Liver (tissue), 3 donors: ENCODE results near the gene GPR180.

ENCODE experiments used
- EGR1 ChIP-seq, 2 donors: IDR thresholded peaks; 2 replicates each; pipeline ENCODE4 v1.6.1; 2016 to 2018; ENCODE audit warnings: antibody characterized with exemption in 2 of 2, low read depth in 2 of 2
- FOXA1 ChIP-seq: IDR thresholded peaks from 2 replicates; pipeline ENCODE4 v1.6.1; 2016; ENCODE audit warnings: antibody characterized with exemption
- GABPA ChIP-seq, 2 donors: IDR thresholded peaks in 1 of 2; conservative IDR thresholded peaks in 1 of 2; 2 replicates each; pipeline ENCODE4 v1.6.1; 2016; ENCODE audit warnings: antibody characterized with exemption in 2 of 2, mild to moderate bottlenecking in 1 of 2, moderate library complexity in 1 of 2
- HNF4G ChIP-seq: IDR thresholded peaks from 2 replicates; pipeline ENCODE4 v1.6.1; 2016; ENCODE audit warnings: antibody characterized with exemption
- JUND ChIP-seq, 2 donors: IDR thresholded peaks; 2 replicates each; pipeline ENCODE4 v1.6.1; 2016; ENCODE audit warnings: antibody characterized with exemption in 2 of 2
- RAD21 ChIP-seq, 2 donors: IDR thresholded peaks; 2 replicates each; pipeline ENCODE4 v1.6.1; 2016; ENCODE audit warnings: antibody characterized with exemption in 2 of 2, mild to moderate bottlenecking in 2 of 2
- SP1 ChIP-seq: IDR thresholded peaks from 2 replicates; pipeline ENCODE4 v1.6.1; 2018; ENCODE audit warnings: antibody characterized with exemption, mild to moderate bottlenecking
- TAF1 ChIP-seq: conservative IDR thresholded peaks from 2 replicates; pipeline ENCODE4 v1.6.1; 2016; ENCODE audit warnings: antibody characterized with exemption, mild to moderate bottlenecking
- TF ChIP-seq, protein P1 (sequence below): fragments of 150-350 bp; IDR thresholded peaks from 2 replicates; pipeline ENCODE4 v1.5.1; 2017; ENCODE audit warnings: improper control_type of control experiment, low read depth, low read length; ENCODE audit not compliant: missing input control
- TF ChIP-seq, protein P2 (sequence below): IDR thresholded peaks from 2 replicates; pipeline ENCODE4 v1.6.1; 2016; ENCODE audit warnings: antibody characterized with exemption, mild to moderate bottlenecking
- TF ChIP-seq, protein P3 (sequence below): IDR thresholded peaks from 2 replicates; pipeline ENCODE4 v1.6.1; 2016; ENCODE audit warnings: antibody characterized with exemption
- TF ChIP-seq, protein P4 (sequence below): IDR thresholded peaks from 2 replicates; pipeline ENCODE4 v1.6.1; 2016; ENCODE audit warnings: antibody characterized with exemption
- TF ChIP-seq, protein P5 (sequence below): IDR thresholded peaks from 2 replicates; pipeline ENCODE4 v1.6.1; 2016; ENCODE audit warnings: antibody characterized with exemption
- donor health status: healthy.
- donor health status: healthy.

DNA sequence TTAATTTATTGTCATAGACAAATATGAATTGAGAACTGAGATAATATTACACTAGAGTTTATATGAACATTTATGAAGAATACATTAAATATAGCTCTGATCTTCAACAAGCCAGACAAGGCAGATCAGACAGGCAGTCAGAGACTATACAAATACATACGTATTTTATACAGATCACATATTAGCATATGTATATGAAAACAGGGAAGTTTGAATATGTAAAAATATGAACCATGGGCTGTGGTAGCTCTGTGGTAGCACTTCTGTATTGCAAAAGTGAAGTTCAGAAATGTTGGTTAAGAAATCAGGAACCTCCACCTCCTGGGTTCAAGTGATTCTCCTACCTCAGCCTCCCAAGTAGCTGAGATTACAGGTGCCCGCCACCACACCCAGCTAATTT is 20.7 kb downstream of the GPR180 start:
- TF ChIP-seq, protein P1, sequence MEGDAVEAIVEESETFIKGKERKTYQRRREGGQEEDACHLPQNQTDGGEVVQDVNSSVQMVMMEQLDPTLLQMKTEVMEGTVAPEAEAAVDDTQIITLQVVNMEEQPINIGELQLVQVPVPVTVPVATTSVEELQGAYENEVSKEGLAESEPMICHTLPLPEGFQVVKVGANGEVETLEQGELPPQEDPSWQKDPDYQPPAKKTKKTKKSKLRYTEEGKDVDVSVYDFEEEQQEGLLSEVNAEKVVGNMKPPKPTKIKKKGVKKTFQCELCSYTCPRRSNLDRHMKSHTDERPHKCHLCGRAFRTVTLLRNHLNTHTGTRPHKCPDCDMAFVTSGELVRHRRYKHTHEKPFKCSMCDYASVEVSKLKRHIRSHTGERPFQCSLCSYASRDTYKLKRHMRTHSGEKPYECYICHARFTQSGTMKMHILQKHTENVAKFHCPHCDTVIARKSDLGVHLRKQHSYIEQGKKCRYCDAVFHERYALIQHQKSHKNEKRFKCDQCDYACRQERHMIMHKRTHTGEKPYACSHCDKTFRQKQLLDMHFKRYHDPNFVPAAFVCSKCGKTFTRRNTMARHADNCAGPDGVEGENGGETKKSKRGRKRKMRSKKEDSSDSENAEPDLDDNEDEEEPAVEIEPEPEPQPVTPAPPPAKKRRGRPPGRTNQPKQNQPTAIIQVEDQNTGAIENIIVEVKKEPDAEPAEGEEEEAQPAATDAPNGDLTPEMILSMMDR: no peak
- TF ChIP-seq, protein P2, sequence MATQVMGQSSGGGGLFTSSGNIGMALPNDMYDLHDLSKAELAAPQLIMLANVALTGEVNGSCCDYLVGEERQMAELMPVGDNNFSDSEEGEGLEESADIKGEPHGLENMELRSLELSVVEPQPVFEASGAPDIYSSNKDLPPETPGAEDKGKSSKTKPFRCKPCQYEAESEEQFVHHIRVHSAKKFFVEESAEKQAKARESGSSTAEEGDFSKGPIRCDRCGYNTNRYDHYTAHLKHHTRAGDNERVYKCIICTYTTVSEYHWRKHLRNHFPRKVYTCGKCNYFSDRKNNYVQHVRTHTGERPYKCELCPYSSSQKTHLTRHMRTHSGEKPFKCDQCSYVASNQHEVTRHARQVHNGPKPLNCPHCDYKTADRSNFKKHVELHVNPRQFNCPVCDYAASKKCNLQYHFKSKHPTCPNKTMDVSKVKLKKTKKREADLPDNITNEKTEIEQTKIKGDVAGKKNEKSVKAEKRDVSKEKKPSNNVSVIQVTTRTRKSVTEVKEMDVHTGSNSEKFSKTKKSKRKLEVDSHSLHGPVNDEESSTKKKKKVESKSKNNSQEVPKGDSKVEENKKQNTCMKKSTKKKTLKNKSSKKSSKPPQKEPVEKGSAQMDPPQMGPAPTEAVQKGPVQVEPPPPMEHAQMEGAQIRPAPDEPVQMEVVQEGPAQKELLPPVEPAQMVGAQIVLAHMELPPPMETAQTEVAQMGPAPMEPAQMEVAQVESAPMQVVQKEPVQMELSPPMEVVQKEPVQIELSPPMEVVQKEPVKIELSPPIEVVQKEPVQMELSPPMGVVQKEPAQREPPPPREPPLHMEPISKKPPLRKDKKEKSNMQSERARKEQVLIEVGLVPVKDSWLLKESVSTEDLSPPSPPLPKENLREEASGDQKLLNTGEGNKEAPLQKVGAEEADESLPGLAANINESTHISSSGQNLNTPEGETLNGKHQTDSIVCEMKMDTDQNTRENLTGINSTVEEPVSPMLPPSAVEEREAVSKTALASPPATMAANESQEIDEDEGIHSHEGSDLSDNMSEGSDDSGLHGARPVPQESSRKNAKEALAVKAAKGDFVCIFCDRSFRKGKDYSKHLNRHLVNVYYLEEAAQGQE: no peak
- TF ChIP-seq HNF4G: no peak
- no peak for TF ChIP-seq FOXA1
- TF ChIP-seq, protein P3, sequence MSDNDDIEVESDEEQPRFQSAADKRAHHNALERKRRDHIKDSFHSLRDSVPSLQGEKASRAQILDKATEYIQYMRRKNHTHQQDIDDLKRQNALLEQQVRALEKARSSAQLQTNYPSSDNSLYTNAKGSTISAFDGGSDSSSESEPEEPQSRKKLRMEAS: no peak
- TF ChIP-seq GABPA (IDR thresholded peaks at IDR 0.05 in 1 of 2, conservative IDR thresholded peaks at IDR 0.05 in 1 of 2): no peak
- TF ChIP-seq, protein P4, sequence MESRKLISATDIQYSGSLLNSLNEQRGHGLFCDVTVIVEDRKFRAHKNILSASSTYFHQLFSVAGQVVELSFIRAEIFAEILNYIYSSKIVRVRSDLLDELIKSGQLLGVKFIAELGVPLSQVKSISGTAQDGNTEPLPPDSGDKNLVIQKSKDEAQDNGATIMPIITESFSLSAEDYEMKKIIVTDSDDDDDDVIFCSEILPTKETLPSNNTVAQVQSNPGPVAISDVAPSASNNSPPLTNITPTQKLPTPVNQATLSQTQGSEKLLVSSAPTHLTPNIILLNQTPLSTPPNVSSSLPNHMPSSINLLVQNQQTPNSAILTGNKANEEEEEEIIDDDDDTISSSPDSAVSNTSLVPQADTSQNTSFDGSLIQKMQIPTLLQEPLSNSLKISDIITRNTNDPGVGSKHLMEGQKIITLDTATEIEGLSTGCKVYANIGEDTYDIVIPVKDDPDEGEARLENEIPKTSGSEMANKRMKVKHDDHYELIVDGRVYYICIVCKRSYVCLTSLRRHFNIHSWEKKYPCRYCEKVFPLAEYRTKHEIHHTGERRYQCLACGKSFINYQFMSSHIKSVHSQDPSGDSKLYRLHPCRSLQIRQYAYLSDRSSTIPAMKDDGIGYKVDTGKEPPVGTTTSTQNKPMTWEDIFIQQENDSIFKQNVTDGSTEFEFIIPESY: no peak
- TF ChIP-seq EGR1 (IDR thresholded peaks at IDR 0.05; ENCODE audit: low read depth in 2 of 2): no peak
- TF ChIP-seq, protein P5, sequence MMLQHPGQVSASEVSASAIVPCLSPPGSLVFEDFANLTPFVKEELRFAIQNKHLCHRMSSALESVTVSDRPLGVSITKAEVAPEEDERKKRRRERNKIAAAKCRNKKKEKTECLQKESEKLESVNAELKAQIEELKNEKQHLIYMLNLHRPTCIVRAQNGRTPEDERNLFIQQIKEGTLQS: no peak
- TF ChIP-seq JUND (IDR thresholded peaks at IDR 0.05): no peak
- TF ChIP-seq SP1: no peak
- no peak for TF ChIP-seq RAD21 (IDR thresholded peaks at IDR 0.05)
- no peak for TF ChIP-seq TAF1
